H1 (cell line): ENCODE results near the gene PGM1. TPM values are rescaled to one million over a fixed set of nuclear protein-coding genes. Genes with fewer than 3 reads are reported as not detected.

Experiments used
- ATF3 ChIP-seq: IDR thresholded peaks from 2 replicates; pipeline ENCODE4 v1.6.1; 2011; ENCODE audit warnings: low read depth, mild to moderate bottlenecking, low read length; ENCODE audit not compliant: insufficient read depth
- FOSL1 ChIP-seq: IDR thresholded peaks from 2 replicates; pipeline ENCODE4 v1.6.1; 2011; ENCODE audit warnings: mild to moderate bottlenecking, low read depth, low read length, moderate library complexity; ENCODE audit not compliant: insufficient read depth
- POU5F1 ChIP-seq: IDR thresholded peaks from 2 replicates; pipeline ENCODE4 v1.6.1; 2011; ENCODE audit warnings: low read depth, mild to moderate bottlenecking, low read length, moderate library complexity
- SIN3A ChIP-seq, 2 experiments: IDR thresholded peaks in 1 of 2; conservative IDR thresholded peaks in 1 of 2; 2 replicates each; pipeline ENCODE4 v1.6.1; 2011 to 2012; ENCODE audit warnings: low read length in 2 of 2, improper control_type of control experiment in 1 of 2, low read depth in 1 of 2, mild to moderate bottlenecking in 1 of 2
- SIRT6 ChIP-seq: IDR thresholded peaks from one replicate; pipeline ENCODE4 v1.7.1; 2012; ENCODE audit warnings: low read length, inconsistent platforms
- polyA plus RNA-seq, 7 experiments: library from polyadenylated mRNA; depleted of rRNA in 3 of 7; stranded (reverse) in 5 of 7; unstranded in 2 of 7; fragments of >200 nt in 5 of 7; fragments of 200-250 nt in 2 of 7; gene quantifications; 1 replicate in 5 of 7; 2 replicates in 1 of 7; 4 replicates in 1 of 7; pipeline versions ENCODE4 v1.2.1 to v1.2.3, GENCODE V29; 2011 to 2013; ENCODE audit warnings: missing spikeins in 2 of 7, mixed read lengths in 2 of 7
- total RNA-seq: library from RNA; stranded (reverse); fragmentation: NEBNext Ultra II Directional; extraction: Animal tissue kit (Norgen Biotek cat#: 25700); gene quantifications from 2 replicates; pipeline ENCODE4 v1.2.1, GENCODE V29; 2021
- TF ChIP-seq, protein P1 (sequence below): IDR thresholded peaks from 2 replicates; pipeline ENCODE4 v1.6.1; 2012; ENCODE audit warnings: low read length, inconsistent platforms

The PGM1 gene
- total and polyA plus RNA-seq, 2 of the 8 experiments (the other 6 are each of a cell fraction or from before 2014, with no cell fraction given): 33.0 to 65.4 TPM

- no peak for TF ChIP-seq SIN3A (conservative IDR thresholded peaks at IDR 0.05 in 1 of 2, IDR thresholded peaks at IDR 0.05 in 1 of 2; ENCODE audit: low read depth in 1 of 2, low read length in 2 of 2)
- TF ChIP-seq ATF3: no peak
- TF ChIP-seq FOSL1: no peak
- TF ChIP-seq, protein P1, sequence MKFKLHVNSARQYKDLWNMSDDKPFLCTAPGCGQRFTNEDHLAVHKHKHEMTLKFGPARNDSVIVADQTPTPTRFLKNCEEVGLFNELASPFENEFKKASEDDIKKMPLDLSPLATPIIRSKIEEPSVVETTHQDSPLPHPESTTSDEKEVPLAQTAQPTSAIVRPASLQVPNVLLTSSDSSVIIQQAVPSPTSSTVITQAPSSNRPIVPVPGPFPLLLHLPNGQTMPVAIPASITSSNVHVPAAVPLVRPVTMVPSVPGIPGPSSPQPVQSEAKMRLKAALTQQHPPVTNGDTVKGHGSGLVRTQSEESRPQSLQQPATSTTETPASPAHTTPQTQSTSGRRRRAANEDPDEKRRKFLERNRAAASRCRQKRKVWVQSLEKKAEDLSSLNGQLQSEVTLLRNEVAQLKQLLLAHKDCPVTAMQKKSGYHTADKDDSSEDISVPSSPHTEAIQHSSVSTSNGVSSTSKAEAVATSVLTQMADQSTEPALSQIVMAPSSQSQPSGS: no peak
- no peak for TF ChIP-seq SIRT6
- no peak for TF ChIP-seq POU5F1
Measured at GRCh38 chr1:63690966-63691700, 97.9 kb downstream of the PGM1 start (continued).
